GM12878 (cell line): ENCODE results near the gene ADCY7. TPM values are rescaled to one million over a fixed set of nuclear protein-coding genes. Genes with fewer than 3 reads are reported as not detected.

Source experiments
- ATAC-seq: fragments of 200-7000 bp; cut with Tn5 transposase; 3 replicates; pipeline ENCODE4 v1.9.1; 2020; ENCODE audit warnings: mild to moderate bottlenecking, moderate library complexity
- BruUV-seq: library from RNA; stranded (reverse); fragments of 400-500 nt; replicated peaks from 2 replicates; lab custom pipeline; 2021; lab: Mats Ljungman, UMichigan
- CTCF ChIA-PET: fragments of 300-600 bp; sonication (Branson Sonifier 250); formaldehyde crosslinking; extraction: SDS; loops from one replicate; lab custom pipeline; 2021; ENCODE audit warnings: inconsistent platforms; lab: Yijun Ruan, JAX
- POLR2A ChIA-PET: fragments of 350-600 bp; formaldehyde crosslinking; extraction: SDS; loops from one replicate; lab custom pipeline; 2021; ENCODE audit warnings: inconsistent platforms; lab: Charles Lee
- RAD21 ChIA-PET: fragments of 300-600 bp; sonication (Branson Sonifier 250); formaldehyde crosslinking; loops from one replicate; lab custom pipeline; 2023; ENCODE audit warnings: antibody characterized with exemption; ENCODE audit not compliant: unreplicated experiment; lab: Charles Lee
- SMC1A ChIA-PET: fragments of 300-600 bp; sonication (Branson Sonifier 250); formaldehyde crosslinking; loops from one replicate; lab custom pipeline; 2023; ENCODE audit not compliant: unreplicated experiment, uncharacterized antibody; lab: Charles Lee
- DNase-seq: peaks from one replicate; pipeline ENCODE4 v3.0.0-alpha.2; 2011; ENCODE audit warnings: low read depth, low spot score
- FAIRE-seq: peaks from 3 replicates; lab custom pipeline; 2011; peaks lifted over from hg19 to GRCh38; lab: Jason Lieb, UNC
- H2AFZ ChIP-seq: 2 replicates; pipeline ENCODE4 v1.6.0; 2011; ENCODE audit warnings: low read depth, low read length, control low read depth; ENCODE audit not compliant: control insufficient read depth
- H3K27ac ChIP-seq: 2 replicates; pipeline ENCODE4 v1.5.1; 2011; ENCODE audit warnings: control low read depth; ENCODE audit not compliant: control insufficient read depth, insufficient read depth
- H3K27me3 ChIP-seq, 2 experiments: replicated peaks in 1 of 2; 2 replicates each; pipeline versions ENCODE4 v1.6.0 to v1.6.1; 2011; ENCODE audit warnings: low read length in 1 of 2; ENCODE audit not compliant: control insufficient read depth in 2 of 2, insufficient read depth in 2 of 2
- H3K36me3 ChIP-seq, 2 experiments: 2 replicates each; pipeline ENCODE4 v1.5.1; 2011; ENCODE audit warnings: low read length in 1 of 2; ENCODE audit not compliant: control insufficient read depth in 2 of 2, insufficient read depth in 2 of 2
- H3K4me1 ChIP-seq: 2 replicates; pipeline ENCODE4 v1.6.1; 2011; ENCODE audit warnings: mild to moderate bottlenecking, low read length, moderate library complexity, mixed read lengths; ENCODE audit not compliant: control insufficient read depth, insufficient read depth
- H3K4me2 ChIP-seq: 2 replicates; pipeline ENCODE4 v1.6.0; 2011; ENCODE audit warnings: control low read depth; ENCODE audit not compliant: control insufficient read depth, insufficient read depth
- H3K4me3 ChIP-seq: fragments of 200-600 bp; sonication (generic); 2 replicates; pipeline ENCODE4 v1.5.1; 2016
- H3K79me2 ChIP-seq: 2 replicates; pipeline ENCODE4 v1.6.0; 2011; ENCODE audit warnings: low read length; ENCODE audit not compliant: control insufficient read depth, insufficient read depth
- H3K9ac ChIP-seq: 2 replicates; pipeline ENCODE4 v1.8.0; 2011; ENCODE audit warnings: low read length, control low read depth, mixed read lengths; ENCODE audit not compliant: control insufficient read depth, insufficient read depth
- H3K9me3 ChIP-seq: replicated peaks from 3 replicates; pipeline ENCODE4 v1.5.1; 2011; ENCODE audit warnings: mild to moderate bottlenecking, low read length; ENCODE audit not compliant: control insufficient read depth, insufficient read depth
- H4K20me1 ChIP-seq: 2 replicates; pipeline ENCODE4 v1.6.0; 2011; ENCODE audit not compliant: control insufficient read depth, insufficient read depth
- CEBPB ChIP-seq, 2 experiments: fragments of 150-350 bp in 1 of 2; IDR thresholded peaks; 2 replicates each; pipeline ENCODE4 v1.6.1; 2012 to 2014; ENCODE audit warnings: low read depth in 2 of 2, low read length in 2 of 2, borderline replicate concordance in 1 of 2, inconsistent platforms in 1 of 2
- KAT2A ChIP-seq: conservative IDR thresholded peaks from 2 replicates; pipeline ENCODE4 v1.6.1; 2011; ENCODE audit warnings: low read depth, low read length; ENCODE audit not compliant: control insufficient read depth
- NRF1 ChIP-seq: conservative IDR thresholded peaks from 2 replicates; pipeline ENCODE4 v1.6.1; 2011; ENCODE audit warnings: mild to moderate bottlenecking, low read depth, low read length, improper control_type of control experiment
- RB1 ChIP-seq: fragments of 450-650 bp; formaldehyde crosslinking; IDR thresholded peaks from 2 replicates; pipeline ENCODE4 v1.6.1; 2017; ENCODE audit warnings: mild to moderate bottlenecking, borderline replicate concordance
- SMAD5 ChIP-seq: IDR thresholded peaks from 2 replicates; pipeline ENCODE4 v1.6.1; 2016; ENCODE audit warnings: antibody characterized with exemption, low read depth
- TCF7 ChIP-seq: IDR thresholded peaks from 2 replicates; pipeline ENCODE4 v1.6.1; 2014; ENCODE audit warnings: antibody characterized with exemption, borderline replicate concordance
- ZNF622 ChIP-seq: fragments of 450-650 bp; IDR thresholded peaks from 2 replicates; pipeline ENCODE4 v1.6.1; 2017; ENCODE audit warnings: mild to moderate bottlenecking, inconsistent platforms
- WGBS: methylation state at CpG from one replicate; pipeline ENCODE4 v1.1.6; 2016; ENCODE audit warnings: low lambda C conversion rate; ENCODE audit not compliant: insufficient replicate concordance, insufficient coverage; ENCODE audit errors: missing lambda C conversion rate; 5-methylcytosine and 5-hydroxymethylcytosine counted together
- in situ Hi-C: fragments of 300-500 bp; cut with MboI; formaldehyde crosslinking; loops from 9 replicates; pipeline ENCODE4 v1.14.3; 2018; ENCODE audit warnings: mixed read lengths
- intact Hi-C: fragments of 100-400 bp; cut with micrococcal nuclease; formaldehyde crosslinking; loops from one replicate; pipeline ENCODE4 v1.14.2; 2022; ENCODE audit not compliant: unreplicated experiment
- polyA plus RNA-seq, 11 experiments: library from polyadenylated mRNA; depleted of rRNA in 4 of 11; unstranded in 6 of 11; stranded (reverse) in 5 of 11; fragments of >200 nt; fragmentation: Nextera tagmentation in 4 of 11; fragmentation: Illumina TruSeq in 1 of 11; extraction: Ambion mirVana in 4 of 11; extraction: Trizol in 1 of 11; gene quantifications; 1 replicate in 1 of 11; 2 replicates in 10 of 11; pipeline versions ENCODE4 v1.2.1 to v1.2.3, GENCODE V29; 2011 to 2016; ENCODE audit warnings: inconsistent platforms in 2 of 11, missing spikeins in 2 of 11, low read depth in 1 of 11
- total RNA-seq, 4 experiments: library from RNA; depleted of rRNA in 3 of 4; stranded (reverse); fragments of >200 nt in 3 of 4; fragmentation: Illumina TruSeq in 1 of 4; extraction: Trizol in 1 of 4; gene quantifications; 2 replicates each; pipeline versions ENCODE4 v1.2.1 to v1.2.3, GENCODE V29; 2013 to 2021
- TF ChIP-seq, protein P1 (sequence below), 3 experiments: IDR thresholded peaks in 2 of 3; conservative IDR thresholded peaks in 1 of 3; 2 replicates each; pipeline ENCODE4 v1.5.1; 2011; ENCODE audit warnings: low read depth in 3 of 3, low read length in 3 of 3, mild to moderate bottlenecking in 3 of 3, control low read depth in 2 of 3, moderate library complexity in 2 of 3, inconsistent platforms in 1 of 3, mixed read lengths in 1 of 3; ENCODE audit not compliant: control insufficient read depth in 2 of 3, insufficient read depth in 1 of 3; ENCODE audit errors: extremely low read depth in 1 of 3

The ADCY7 gene
- total and polyA plus RNA-seq, 10 of the 15 experiments (the other 5 are each of a cell fraction or from before 2014, with no cell fraction given) = 1.2 to 87.9 (median 24.4) TPM

DNA sequence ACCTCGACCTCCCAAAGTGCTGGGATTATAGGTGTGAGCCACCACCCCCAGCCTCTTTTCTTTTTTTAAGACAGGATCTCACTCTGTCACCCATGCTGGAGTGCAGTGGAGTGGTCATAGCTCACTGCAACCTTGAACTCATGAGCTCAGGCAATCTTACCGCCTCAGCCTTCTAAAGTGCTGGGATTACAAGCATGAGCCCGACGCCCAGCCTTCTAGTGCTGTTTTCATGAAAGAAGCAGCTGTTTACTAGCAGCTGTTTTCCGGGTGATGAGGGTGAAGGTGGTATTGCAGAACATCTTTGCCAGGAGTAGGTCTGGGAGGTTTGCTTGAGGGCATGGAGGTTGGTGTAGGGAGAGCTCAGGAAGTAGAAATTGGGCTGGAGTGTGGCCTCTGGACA, 2.0 kb downstream of the ADCY7 start (continued):
- TF ChIP-seq CEBPB (IDR thresholded peaks at IDR 0.05; ENCODE audit: borderline replicate concordance in 1 of 2, low read depth in 2 of 2, low read length in 2 of 2) = no peak
- TF ChIP-seq, protein P1, sequence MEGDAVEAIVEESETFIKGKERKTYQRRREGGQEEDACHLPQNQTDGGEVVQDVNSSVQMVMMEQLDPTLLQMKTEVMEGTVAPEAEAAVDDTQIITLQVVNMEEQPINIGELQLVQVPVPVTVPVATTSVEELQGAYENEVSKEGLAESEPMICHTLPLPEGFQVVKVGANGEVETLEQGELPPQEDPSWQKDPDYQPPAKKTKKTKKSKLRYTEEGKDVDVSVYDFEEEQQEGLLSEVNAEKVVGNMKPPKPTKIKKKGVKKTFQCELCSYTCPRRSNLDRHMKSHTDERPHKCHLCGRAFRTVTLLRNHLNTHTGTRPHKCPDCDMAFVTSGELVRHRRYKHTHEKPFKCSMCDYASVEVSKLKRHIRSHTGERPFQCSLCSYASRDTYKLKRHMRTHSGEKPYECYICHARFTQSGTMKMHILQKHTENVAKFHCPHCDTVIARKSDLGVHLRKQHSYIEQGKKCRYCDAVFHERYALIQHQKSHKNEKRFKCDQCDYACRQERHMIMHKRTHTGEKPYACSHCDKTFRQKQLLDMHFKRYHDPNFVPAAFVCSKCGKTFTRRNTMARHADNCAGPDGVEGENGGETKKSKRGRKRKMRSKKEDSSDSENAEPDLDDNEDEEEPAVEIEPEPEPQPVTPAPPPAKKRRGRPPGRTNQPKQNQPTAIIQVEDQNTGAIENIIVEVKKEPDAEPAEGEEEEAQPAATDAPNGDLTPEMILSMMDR (IDR thresholded peaks at IDR 0.05 in 2 of 3, conservative IDR thresholded peaks at IDR 0.05 in 1 of 3; ENCODE audit: control insufficient read depth in 2 of 3, extremely low read depth in 1 of 3, insufficient read depth in 1 of 3, low read depth in 3 of 3, low read length in 3 of 3) = no peak
- no peak for TF ChIP-seq NRF1
- TF ChIP-seq SMAD5 = no peak

DNA sequence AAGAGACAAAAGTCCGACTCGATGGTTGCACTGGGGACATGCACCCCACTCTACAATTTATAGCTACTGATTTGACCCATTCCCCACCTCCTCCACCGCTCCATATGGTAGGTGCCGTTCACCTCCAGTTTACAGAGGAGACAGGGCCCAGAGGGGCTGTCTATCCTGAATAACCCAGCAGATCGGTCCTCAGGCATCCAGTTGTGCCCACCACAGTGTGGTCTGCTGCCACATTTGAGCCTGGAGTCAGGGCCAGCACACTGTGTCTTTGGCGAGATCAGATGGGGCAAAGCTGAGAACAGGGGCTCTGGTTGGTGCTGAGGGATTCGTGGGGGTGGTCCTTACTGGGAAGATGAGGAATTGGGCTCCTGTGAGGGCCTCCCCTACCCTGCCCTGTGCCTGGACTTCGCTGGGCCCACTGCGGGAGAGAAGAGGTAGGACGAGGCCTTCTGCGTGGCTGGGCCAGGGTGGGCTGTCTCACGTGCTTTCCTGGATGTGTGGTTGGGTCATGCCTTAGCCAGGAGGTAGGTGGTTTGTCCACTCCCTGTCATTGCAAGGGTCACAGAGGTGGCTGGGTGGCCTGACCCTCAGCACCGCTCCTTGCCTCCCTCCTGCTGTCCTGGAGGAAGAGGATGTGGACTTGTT, 2.8 kb downstream of the ADCY7 start:
- no peaks in the 10 kb centered on the region for H3K27me3 ChIP-seq
- POLR2A ChIA-PET = interaction anchor here (2.7 kb wide), 1 partner anchor 11 kb away, joined by 13 read pairs; no protein-coding TSS in a partner anchor
- H3K4me2 ChIP-seq = no peak overlapping the region
- H3K27ac ChIP-seq = no peak overlapping the region
- SMC1A ChIA-PET = interaction anchor here (1.5 to 6.7 kb wide), 2 partner anchors 13 to 59 kb away, joined by 4 to 73 read pairs; no protein-coding TSS in a partner anchor
- RAD21 ChIA-PET = interaction anchor here (1.1 kb wide), 1 partner anchor 13 kb away, joined by 5 read pairs; no protein-coding TSS in a partner anchor
- H3K36me3 ChIP-seq = 0 out of 4 replicates have a peak, but pooled peaks cover 0 to 2% of the 10 kb centered on the region in 2 experiments
- 84% methylated on average over 13 of the region's 13 CpGs for WGBS
- BruUV-seq = TSS peak; percentile 6
- H3K4me3 ChIP-seq = no peak overlapping the region
- ATAC-seq = no peak
- no peak overlapping the region for H3K9ac ChIP-seq
- no peak overlapping the region for H2AFZ ChIP-seq
- no peaks in the 10 kb centered on the region for H3K9me3 ChIP-seq
- no peak for DNase-seq
- CTCF ChIA-PET = interaction anchor here (0.6 to 3.2 kb wide), 5 partner anchors 10 to 537 kb away, joined by 3 to 15 read pairs (median 4); partner anchors contain the start of gene CNEP1R1
- TF ChIP-seq ZNF622 (no peak), KAT2A (no peak), RB1 (no peak), TCF7 (no peak)
- TF ChIP-seq, all 136 proteins: peak for 0
- in situ Hi-C loops = no loop called here
- H3K4me1 ChIP-seq = peaks cover 37% of the 10 kb centered on the region
- peaks cover 33% of the 10 kb centered on the region for H3K79me2 ChIP-seq
- FAIRE-seq = no peak
- intact Hi-C loops = no loop called here
- no peaks in the 10 kb centered on the region for H4K20me1 ChIP-seq
